ENCODE measurements around the gene GIGYF2. TPM values are rescaled to one million over a fixed set of nuclear protein-coding genes. Genes with fewer than 3 reads are reported as not detected.
A peak's percentile ranks its signal among the peaks of the same experiment; 100 is the strongest.

Gene GIGYF2
- total and polyA plus RNA-seq, 2 of the 13 experiments (the other 11 are each of a cell fraction or from before 2014, with no cell fraction given), result 44.9 to 73.5 TPM

- no peak overlapping the region for H3K4me3 ChIP-seq (replicated peaks in 1 of 3; ENCODE audit: insufficient read depth in 1 of 3, low read depth in 2 of 3, low read length in 3 of 3)
- no peaks in the 10 kb centered on the region for H3K4me1 ChIP-seq (ENCODE audit: insufficient read depth, low read length)
- H3K27me3 ChIP-seq (ENCODE audit: control insufficient read depth in 1 of 2, insufficient read depth in 2 of 2, low read length in 2 of 2), result no peaks in the 10 kb centered on the region
- intact Hi-C loops (cut with micrococcal nuclease; ENCODE audit: unreplicated experiment) (no loop called here), in situ Hi-C loops (cut with HindIII; ENCODE audit: extremely low pct_ligation_motif_present, low pct_unique_long_range_greater_than_20kb) (no loop called here)
- no peaks in the 10 kb centered on the region; the same call in 1 of the 2 replicates for H4K20me1 ChIP-seq (ENCODE audit: insufficient read depth, low read length)
- H3K9me3 ChIP-seq (ENCODE audit: low read length), result no peaks in the 10 kb centered on the region
- no peak overlapping the region for H3K4me2 ChIP-seq (ENCODE audit: low read depth, low read length)
- peaks cover 26 to 81% of the 10 kb centered on the region in 2 experiments for H3K36me3 ChIP-seq (replicated peaks in 1 of 2; ENCODE audit: control insufficient read depth in 1 of 2, insufficient read depth in 2 of 2, low read length in 2 of 2)
- H2AFZ ChIP-seq (ENCODE audit: low read length), result no peak overlapping the region
- 97% methylated on average over 5 of the region's 5 CpGs for WGBS (ENCODE audit: low lambda C conversion rate)
- no peak for DNase-seq (ENCODE audit: low spot score)
- no TSS peak for BruUV-seq (replicated peaks)
- ChIA-PET CTCF (ENCODE audit: low intra/inter-chr PET ratio, low total read pairs) (no interaction called here), POLR2A (no interaction called here)
- H3K27ac ChIP-seq (ENCODE audit: extremely low read length, insufficient read depth, low read length), result no peak overlapping the region
- no peaks in the 10 kb centered on the region for H3K79me2 ChIP-seq (ENCODE audit: insufficient read depth, low read length)
- ATAC-seq, result no peak
- no peak for TF ChIP-seq KLF13 (CRISPR knock-in tag; IDR thresholded peaks at IDR 0.05)
- TF ChIP-seq NR3C1 (CRISPR knock-in tag; IDR thresholded peaks at IDR 0.05), result no peak
- TF ChIP-seq, protein P1, sequence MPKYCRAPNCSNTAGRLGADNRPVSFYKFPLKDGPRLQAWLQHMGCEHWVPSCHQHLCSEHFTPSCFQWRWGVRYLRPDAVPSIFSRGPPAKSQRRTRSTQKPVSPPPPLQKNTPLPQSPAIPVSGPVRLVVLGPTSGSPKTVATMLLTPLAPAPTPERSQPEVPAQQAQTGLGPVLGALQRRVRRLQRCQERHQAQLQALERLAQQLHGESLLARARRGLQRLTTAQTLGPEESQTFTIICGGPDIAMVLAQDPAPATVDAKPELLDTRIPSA (CRISPR knock-in tag; IDR thresholded peaks at IDR 0.05; ENCODE audit: borderline replicate concordance), result no peak
- 0 out of 2 replicates have a peak, but pooled peaks have one; percentile 28 for TF ChIP-seq STAG1 (CRISPR knock-in tag; IDR thresholded peaks at IDR 0.05)
- TF ChIP-seq NFE2 (CRISPR knock-in tag; IDR thresholded peaks at IDR 0.05), result no peak
- TF ChIP-seq, protein P2, sequence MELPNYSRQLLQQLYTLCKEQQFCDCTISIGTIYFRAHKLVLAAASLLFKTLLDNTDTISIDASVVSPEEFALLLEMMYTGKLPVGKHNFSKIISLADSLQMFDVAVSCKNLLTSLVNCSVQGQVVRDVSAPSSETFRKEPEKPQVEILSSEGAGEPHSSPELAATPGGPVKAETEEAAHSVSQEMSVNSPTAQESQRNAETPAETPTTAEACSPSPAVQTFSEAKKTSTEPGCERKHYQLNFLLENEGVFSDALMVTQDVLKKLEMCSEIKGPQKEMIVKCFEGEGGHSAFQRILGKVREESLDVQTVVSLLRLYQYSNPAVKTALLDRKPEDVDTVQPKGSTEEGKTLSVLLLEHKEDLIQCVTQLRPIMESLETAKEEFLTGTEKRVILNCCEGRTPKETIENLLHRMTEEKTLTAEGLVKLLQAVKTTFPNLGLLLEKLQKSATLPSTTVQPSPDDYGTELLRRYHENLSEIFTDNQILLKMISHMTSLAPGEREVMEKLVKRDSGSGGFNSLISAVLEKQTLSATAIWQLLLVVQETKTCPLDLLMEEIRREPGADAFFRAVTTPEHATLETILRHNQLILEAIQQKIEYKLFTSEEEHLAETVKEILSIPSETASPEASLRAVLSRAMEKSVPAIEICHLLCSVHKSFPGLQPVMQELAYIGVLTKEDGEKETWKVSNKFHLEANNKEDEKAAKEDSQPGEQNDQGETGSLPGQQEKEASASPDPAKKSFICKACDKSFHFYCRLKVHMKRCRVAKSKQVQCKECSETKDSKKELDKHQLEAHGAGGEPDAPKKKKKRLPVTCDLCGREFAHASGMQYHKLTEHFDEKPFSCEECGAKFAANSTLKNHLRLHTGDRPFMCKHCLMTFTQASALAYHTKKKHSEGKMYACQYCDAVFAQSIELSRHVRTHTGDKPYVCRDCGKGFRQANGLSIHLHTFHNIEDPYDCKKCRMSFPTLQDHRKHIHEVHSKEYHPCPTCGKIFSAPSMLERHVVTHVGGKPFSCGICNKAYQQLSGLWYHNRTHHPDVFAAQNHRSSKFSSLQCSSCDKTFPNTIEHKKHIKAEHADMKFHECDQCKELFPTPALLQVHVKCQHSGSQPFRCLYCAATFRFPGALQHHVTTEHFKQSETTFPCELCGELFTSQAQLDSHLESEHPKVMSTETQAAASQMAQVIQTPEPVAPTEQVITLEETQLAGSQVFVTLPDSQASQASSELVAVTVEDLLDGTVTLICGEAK (IDR thresholded peaks at IDR 0.05), result no peak
- TF ChIP-seq, protein P2 (CRISPR knock-in tag; IDR thresholded peaks at IDR 0.05), result no peak
- TF ChIP-seq ZNF501 (CRISPR knock-in tag; IDR thresholded peaks at IDR 0.05), result no peak
- TF ChIP-seq RFX3 (CRISPR knock-in tag; IDR thresholded peaks at IDR 0.05), result no peak
- TF ChIP-seq ZNF432 (CRISPR knock-in tag; IDR thresholded peaks at IDR 0.05; ENCODE audit: borderline replicate concordance), result no peak
- H3K9ac ChIP-seq (ENCODE audit: insufficient read depth, low read depth, low read length), result no peak overlapping the region
- no peak for FAIRE-seq
Measured at GRCh38 chr2:232809349-232810124, 112.4 kb downstream of the GIGYF2 start.
